Cardiac atrium fibroblast (primary cell): ENCODE measurements around the gene ADAMTS16. TPM values are rescaled to one million over a fixed set of nuclear protein-coding genes. Genes with fewer than 3 reads are reported as not detected.

ENCODE experiments used
- total RNA-seq: library from RNA; depleted of rRNA; stranded (reverse); fragments of >200 nt; gene quantifications from 2 replicates; pipeline ENCODE4 v1.2.3, GENCODE V29; 2015

ADAMTS16 gene, protein sequence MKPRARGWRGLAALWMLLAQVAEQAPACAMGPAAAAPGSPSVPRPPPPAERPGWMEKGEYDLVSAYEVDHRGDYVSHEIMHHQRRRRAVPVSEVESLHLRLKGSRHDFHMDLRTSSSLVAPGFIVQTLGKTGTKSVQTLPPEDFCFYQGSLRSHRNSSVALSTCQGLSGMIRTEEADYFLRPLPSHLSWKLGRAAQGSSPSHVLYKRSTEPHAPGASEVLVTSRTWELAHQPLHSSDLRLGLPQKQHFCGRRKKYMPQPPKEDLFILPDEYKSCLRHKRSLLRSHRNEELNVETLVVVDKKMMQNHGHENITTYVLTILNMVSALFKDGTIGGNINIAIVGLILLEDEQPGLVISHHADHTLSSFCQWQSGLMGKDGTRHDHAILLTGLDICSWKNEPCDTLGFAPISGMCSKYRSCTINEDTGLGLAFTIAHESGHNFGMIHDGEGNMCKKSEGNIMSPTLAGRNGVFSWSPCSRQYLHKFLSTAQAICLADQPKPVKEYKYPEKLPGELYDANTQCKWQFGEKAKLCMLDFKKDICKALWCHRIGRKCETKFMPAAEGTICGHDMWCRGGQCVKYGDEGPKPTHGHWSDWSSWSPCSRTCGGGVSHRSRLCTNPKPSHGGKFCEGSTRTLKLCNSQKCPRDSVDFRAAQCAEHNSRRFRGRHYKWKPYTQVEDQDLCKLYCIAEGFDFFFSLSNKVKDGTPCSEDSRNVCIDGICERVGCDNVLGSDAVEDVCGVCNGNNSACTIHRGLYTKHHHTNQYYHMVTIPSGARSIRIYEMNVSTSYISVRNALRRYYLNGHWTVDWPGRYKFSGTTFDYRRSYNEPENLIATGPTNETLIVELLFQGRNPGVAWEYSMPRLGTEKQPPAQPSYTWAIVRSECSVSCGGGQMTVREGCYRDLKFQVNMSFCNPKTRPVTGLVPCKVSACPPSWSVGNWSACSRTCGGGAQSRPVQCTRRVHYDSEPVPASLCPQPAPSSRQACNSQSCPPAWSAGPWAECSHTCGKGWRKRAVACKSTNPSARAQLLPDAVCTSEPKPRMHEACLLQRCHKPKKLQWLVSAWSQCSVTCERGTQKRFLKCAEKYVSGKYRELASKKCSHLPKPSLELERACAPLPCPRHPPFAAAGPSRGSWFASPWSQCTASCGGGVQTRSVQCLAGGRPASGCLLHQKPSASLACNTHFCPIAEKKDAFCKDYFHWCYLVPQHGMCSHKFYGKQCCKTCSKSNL
- not detected in 2 replicates for total RNA-seq

DNA sequence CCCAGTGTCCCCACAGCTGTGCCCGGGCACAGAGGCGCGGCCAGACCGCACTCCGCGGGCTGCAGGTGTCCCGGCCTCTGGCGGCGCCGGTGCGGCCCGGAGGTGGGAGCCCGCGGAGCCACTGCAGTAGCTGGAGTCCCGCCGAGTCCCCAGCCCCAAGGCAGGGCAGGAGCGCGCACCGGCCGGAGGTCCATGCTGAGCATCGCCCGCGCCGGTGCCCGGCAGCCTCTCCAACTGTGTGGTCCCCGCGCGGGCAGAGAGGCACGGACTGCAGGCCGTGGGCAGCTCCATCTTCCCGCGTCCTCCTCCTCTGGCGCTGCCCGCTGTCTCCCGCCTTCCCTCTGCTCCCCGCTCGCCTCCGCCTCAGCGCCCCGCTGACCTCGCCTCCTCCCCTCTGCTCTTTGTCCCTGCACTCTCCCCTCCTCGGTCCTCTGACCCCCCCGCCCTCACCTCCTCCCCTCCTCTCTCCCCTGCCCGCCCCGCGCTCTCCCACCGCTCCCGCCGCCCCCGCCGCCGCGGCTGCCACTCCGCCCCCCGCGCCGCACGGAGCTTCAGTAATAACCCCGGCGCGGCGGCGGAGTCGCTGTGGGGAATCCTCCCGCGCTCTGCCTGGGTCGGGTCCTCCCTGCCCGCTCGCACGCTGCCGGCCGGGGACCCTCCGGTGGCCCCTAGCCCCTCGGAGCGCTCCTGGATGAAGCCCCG is at the start of gene ADAMTS16:
TSS of gene ADAMTS16 (plus strand) at position 554 of the 702 bp plus-strand sequence. CDS start at position 692, 138 bp downstream.

